WTC11 (cell line): Measurements from ENCODE around the gene UQCC3. TPM values are rescaled to one million over a fixed set of nuclear protein-coding genes. Genes with fewer than 3 reads are reported as not detected.

Experiments
- ARID4B ChIP-seq: sonication (generic); formaldehyde crosslinking; IDR thresholded peaks from 2 replicates; pipeline ENCODE4 v1.8.0; 2023; ENCODE audit warnings: missing genetic modification reagents, mild to moderate bottlenecking, borderline replicate concordance
- ATF1 ChIP-seq: sonication (generic); formaldehyde crosslinking; IDR thresholded peaks from 2 replicates; pipeline ENCODE4 v1.8.1; 2023; ENCODE audit warnings: mild to moderate bottlenecking, moderate library complexity, missing genetic modification reagents
- CREM ChIP-seq: sonication (generic); formaldehyde crosslinking; IDR thresholded peaks from 2 replicates; pipeline ENCODE4 v1.8.1; 2022; ENCODE audit warnings: mild to moderate bottlenecking, missing genetic modification reagents, moderate library complexity
- EMX1 ChIP-seq: fragments of 250-450 bp; sonication (Bioruptor Pico); IDR thresholded peaks from 2 replicates; pipeline ENCODE4 v1.8.0; 2021; ENCODE audit warnings: mild to moderate bottlenecking
- ESRRA ChIP-seq: sonication (generic); formaldehyde crosslinking; IDR thresholded peaks from 2 replicates; pipeline ENCODE4 v1.8.1; 2022; ENCODE audit warnings: mild to moderate bottlenecking, missing genetic modification reagents, borderline replicate concordance
- FOXJ3 ChIP-seq: sonication (generic); formaldehyde crosslinking; IDR thresholded peaks from 2 replicates; pipeline ENCODE4 v1.9.0; 2021; ENCODE audit warnings: missing genetic modification reagents, mild to moderate bottlenecking, borderline replicate concordance
- FOXP4 ChIP-seq: sonication (generic); formaldehyde crosslinking; IDR thresholded peaks from 2 replicates; pipeline ENCODE4 v1.8.0; 2022; ENCODE audit warnings: mild to moderate bottlenecking, missing genetic modification reagents
- HMGXB4 ChIP-seq: sonication (generic); formaldehyde crosslinking; IDR thresholded peaks from 2 replicates; pipeline ENCODE4 v1.8.1; 2023; ENCODE audit warnings: mild to moderate bottlenecking, moderate library complexity, missing genetic modification reagents
- JAZF1 ChIP-seq: fragments of 250-450 bp; sonication (Bioruptor Pico); IDR thresholded peaks from 2 replicates; pipeline ENCODE4 v1.9.0; 2021; ENCODE audit warnings: moderate library complexity, mild to moderate bottlenecking, inconsistent platforms
- JUN ChIP-seq: sonication (generic); formaldehyde crosslinking; IDR thresholded peaks from 2 replicates; pipeline ENCODE4 v1.8.0; 2023; ENCODE audit warnings: mild to moderate bottlenecking, missing genetic modification reagents
- MAX ChIP-seq: sonication (generic); formaldehyde crosslinking; IDR thresholded peaks from 2 replicates; pipeline ENCODE4 v1.8.0; 2022; ENCODE audit warnings: mild to moderate bottlenecking, missing genetic modification reagents
- MXD4 ChIP-seq: fragments of 250-450 bp; sonication (Bioruptor Pico); IDR thresholded peaks from 2 replicates; pipeline ENCODE4 v1.8.0; 2021; ENCODE audit warnings: mild to moderate bottlenecking, moderate library complexity, borderline replicate concordance
- SMAD3 ChIP-seq: sonication (generic); formaldehyde crosslinking; IDR thresholded peaks from 2 replicates; pipeline ENCODE4 v1.8.0; 2022; ENCODE audit warnings: missing genetic modification reagents, mild to moderate bottlenecking, borderline replicate concordance
- TCF7 ChIP-seq: sonication (generic); formaldehyde crosslinking; IDR thresholded peaks from 2 replicates; pipeline ENCODE4 v1.8.0; 2022; ENCODE audit warnings: mild to moderate bottlenecking, low read depth, missing genetic modification reagents, moderate library complexity
- TP53 ChIP-seq: sonication (generic); formaldehyde crosslinking; IDR thresholded peaks from 2 replicates; pipeline ENCODE4 v1.8.1; 2023; ENCODE audit warnings: mild to moderate bottlenecking, missing genetic modification reagents
- USF1 ChIP-seq: sonication (generic); formaldehyde crosslinking; IDR thresholded peaks from 2 replicates; pipeline ENCODE4 v1.8.0; 2022; ENCODE audit warnings: mild to moderate bottlenecking, missing genetic modification reagents
- ZBTB21 ChIP-seq: sonication (generic); formaldehyde crosslinking; IDR thresholded peaks from 2 replicates; pipeline ENCODE4 v1.8.1; 2023; ENCODE audit warnings: mild to moderate bottlenecking, missing genetic modification reagents, borderline replicate concordance
- ZNF281 ChIP-seq: sonication (generic); formaldehyde crosslinking; IDR thresholded peaks from 2 replicates; pipeline ENCODE4 v1.8.0; 2023; ENCODE audit warnings: mild to moderate bottlenecking, missing genetic modification reagents
- ZNF396 ChIP-seq: fragments of 250-450 bp; sonication (Bioruptor Pico); IDR thresholded peaks from 2 replicates; pipeline ENCODE4 v1.8.0; 2021; ENCODE audit warnings: mild to moderate bottlenecking, moderate library complexity, borderline replicate concordance
- ZNF425 ChIP-seq: fragments of 250-450 bp; sonication (Bioruptor Pico); conservative IDR thresholded peaks from 2 replicates; pipeline ENCODE4 v1.9.0; 2021; ENCODE audit warnings: mild to moderate bottlenecking
- ZNF671 ChIP-seq: fragments of 250-450 bp; sonication (Bioruptor Pico); IDR thresholded peaks from 2 replicates; pipeline ENCODE4 v1.8.0; 2021; ENCODE audit warnings: mild to moderate bottlenecking
- total RNA-seq: library from RNA; stranded (reverse); gene quantifications from 3 replicates; pipeline ENCODE4 v1.2.3, GENCODE V29; 2021

Gene UQCC3
- total RNA-seq, 1 experiment from 2014 or later, result 18.1 TPM

GRCh38 chr11:62678770-62679696, 7.6 kb downstream of the UQCC3 start, which contains the start of gene UBXN1 (continued):
- TF ChIP-seq USF1 (CRISPR knock-in tag), result peak; percentile 99
- TF ChIP-seq MXD4 (CRISPR knock-in tag), result no peak
- no peak for TF ChIP-seq ZNF671 (CRISPR knock-in tag)
- no peak for TF ChIP-seq ESRRA
- TF ChIP-seq FOXJ3, result no peak
- no peak for TF ChIP-seq EMX1
- peak; percentile 58; the same call in 1 of the 2 replicates for TF ChIP-seq HMGXB4
- no peak for TF ChIP-seq JUN (CRISPR knock-in tag)
- TF ChIP-seq ATF1 (CRISPR knock-in tag), result 0 out of 2 replicates have a peak, but pooled peaks have one; percentile 38
- no peak for TF ChIP-seq JAZF1 (CRISPR knock-in tag)
- TF ChIP-seq ZBTB21, result 0 out of 2 replicates have a peak, but pooled peaks have one; percentile 33
- no peak for TF ChIP-seq ZNF425 (CRISPR knock-in tag)
- TF ChIP-seq TP53 (CRISPR knock-in tag), result no peak
- no peak for TF ChIP-seq ZNF396 (CRISPR knock-in tag)
- TF ChIP-seq ZNF281 (CRISPR knock-in tag), result no peak
- TF ChIP-seq ARID4B (CRISPR knock-in tag), result 0 out of 2 replicates have a peak, but pooled peaks have one; percentile 72
- no peak for TF ChIP-seq TCF7 (CRISPR knock-in tag)
- TF ChIP-seq MAX (CRISPR knock-in tag), result peak; percentile 86
- TF ChIP-seq CREM, result 0 out of 2 replicates have a peak, but pooled peaks have one; percentile 39
- 0 out of 2 replicates have a peak, but pooled peaks have one; percentile 13 for TF ChIP-seq FOXP4 (CRISPR knock-in tag)
- TF ChIP-seq SMAD3 (CRISPR knock-in tag), result 0 out of 2 replicates have a peak, but pooled peaks have one; percentile 48
